GM12801 (cell line): Measurements from ENCODE around the gene FKBP2.

Experiments used
- TF ChIP-seq, protein P1 (sequence below): IDR thresholded peaks from one replicate; pipeline ENCODE4 v1.5.1; 2011; ENCODE audit warnings: control low read depth; ENCODE audit not compliant: insufficient read length; ENCODE audit errors: extremely low read depth

Gene FKBP2

DNA sequence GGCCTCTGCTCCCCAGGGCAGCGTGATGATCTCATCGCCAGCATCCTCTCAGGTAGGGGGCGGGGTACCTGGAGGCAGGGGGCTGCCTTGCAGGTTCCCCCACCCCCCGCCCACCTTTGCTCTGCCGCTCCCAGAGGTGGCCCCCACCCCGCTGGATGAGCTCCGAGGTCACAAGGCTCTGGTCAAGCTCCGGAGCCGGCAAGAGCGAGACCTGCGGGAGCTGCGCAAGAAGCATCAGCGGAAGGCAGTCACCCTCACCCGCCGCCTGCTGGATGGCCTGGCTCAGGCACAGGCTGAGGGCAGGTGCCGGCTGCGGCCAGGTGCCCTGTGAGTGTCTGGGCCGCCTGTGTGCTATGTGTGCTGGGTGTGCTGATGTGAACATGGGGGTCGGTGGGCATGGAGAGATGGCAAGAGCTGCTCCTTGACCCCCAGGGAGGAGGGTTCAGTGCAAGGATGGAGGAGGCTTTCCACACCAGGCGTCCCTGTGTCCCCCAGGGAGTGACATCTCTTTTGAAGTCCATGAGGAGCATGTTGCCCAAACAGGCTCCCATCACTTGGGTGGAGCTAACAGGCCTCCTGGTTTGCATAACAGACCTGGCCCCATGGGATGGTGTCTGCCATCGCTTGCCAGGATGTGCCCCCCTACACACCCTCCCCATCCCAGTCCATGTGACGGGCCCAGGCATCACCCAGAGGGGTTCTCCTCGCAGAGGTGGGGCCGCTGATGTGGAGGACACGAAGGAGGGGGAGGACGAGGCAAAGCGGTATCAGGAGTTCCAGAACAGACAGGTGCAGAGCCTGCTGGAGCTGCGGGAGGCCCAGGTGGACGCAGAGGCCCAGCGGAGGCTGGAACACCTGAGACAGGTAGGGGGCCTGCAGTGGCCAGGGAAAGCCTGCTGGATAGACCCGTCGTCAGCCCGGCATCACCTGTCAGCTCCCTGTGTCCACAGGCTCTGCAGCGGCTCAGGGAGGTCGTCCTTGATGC, 24.6 kb downstream of the FKBP2 start:
- TF ChIP-seq, protein P1, sequence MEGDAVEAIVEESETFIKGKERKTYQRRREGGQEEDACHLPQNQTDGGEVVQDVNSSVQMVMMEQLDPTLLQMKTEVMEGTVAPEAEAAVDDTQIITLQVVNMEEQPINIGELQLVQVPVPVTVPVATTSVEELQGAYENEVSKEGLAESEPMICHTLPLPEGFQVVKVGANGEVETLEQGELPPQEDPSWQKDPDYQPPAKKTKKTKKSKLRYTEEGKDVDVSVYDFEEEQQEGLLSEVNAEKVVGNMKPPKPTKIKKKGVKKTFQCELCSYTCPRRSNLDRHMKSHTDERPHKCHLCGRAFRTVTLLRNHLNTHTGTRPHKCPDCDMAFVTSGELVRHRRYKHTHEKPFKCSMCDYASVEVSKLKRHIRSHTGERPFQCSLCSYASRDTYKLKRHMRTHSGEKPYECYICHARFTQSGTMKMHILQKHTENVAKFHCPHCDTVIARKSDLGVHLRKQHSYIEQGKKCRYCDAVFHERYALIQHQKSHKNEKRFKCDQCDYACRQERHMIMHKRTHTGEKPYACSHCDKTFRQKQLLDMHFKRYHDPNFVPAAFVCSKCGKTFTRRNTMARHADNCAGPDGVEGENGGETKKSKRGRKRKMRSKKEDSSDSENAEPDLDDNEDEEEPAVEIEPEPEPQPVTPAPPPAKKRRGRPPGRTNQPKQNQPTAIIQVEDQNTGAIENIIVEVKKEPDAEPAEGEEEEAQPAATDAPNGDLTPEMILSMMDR: no peak

DNA sequence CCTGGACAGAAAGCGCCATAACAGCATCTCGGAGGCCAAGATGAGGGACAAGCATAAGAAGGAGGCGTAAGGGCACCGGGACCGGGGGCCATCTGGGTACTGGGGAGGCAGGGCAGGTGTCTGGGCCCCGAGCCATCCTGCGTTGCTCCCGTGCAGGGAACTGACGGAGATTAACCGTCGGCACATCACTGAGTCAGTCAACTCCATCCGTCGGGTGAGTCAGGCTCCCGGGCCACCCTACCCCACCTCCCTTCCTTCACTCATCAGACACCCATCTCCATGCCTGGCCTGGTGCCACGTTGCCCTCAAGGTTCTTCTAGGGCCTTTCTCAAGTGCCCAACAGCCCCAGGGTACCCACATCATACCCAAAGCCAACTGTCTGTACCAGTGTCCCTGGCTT, 25.4 kb downstream of the FKBP2 start:
- TF ChIP-seq, protein P1: no peak

DNA sequence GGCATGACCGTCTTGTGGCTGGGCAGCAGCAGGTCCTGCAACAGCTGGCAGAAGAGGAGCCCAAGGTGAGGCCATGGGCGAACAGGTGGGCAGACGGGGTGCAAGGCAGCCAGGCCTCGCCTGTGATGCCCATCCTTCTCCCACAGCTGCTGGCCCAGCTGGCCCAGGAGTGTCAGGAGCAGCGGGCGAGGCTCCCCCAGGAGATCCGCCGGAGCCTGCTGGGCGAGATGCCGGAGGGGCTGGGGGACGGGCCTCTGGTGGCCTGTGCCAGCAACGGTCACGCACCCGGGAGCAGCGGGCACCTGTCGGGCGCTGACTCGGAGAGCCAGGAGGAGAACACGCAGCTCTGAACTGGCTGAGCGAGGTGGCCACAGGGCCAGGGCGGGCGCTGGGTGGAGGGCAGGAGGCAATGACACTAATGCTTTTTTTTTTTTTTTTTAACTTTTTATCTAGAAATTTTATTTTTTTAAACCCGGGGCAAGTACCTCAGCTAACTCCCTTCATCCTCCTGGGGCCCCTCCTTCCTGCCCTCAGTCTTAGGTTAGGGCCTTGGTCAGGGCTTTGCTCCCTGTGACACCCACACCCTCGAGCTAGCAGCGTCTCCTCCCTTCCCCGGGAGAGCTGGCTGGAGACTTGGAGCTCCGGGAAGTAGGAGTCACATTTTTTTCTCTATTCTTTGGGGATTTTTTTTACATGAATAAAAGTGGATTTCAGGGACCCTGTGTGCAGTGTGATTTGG, 26.5 kb downstream of the FKBP2 start:
- TF ChIP-seq, protein P1: no peak

DNA sequence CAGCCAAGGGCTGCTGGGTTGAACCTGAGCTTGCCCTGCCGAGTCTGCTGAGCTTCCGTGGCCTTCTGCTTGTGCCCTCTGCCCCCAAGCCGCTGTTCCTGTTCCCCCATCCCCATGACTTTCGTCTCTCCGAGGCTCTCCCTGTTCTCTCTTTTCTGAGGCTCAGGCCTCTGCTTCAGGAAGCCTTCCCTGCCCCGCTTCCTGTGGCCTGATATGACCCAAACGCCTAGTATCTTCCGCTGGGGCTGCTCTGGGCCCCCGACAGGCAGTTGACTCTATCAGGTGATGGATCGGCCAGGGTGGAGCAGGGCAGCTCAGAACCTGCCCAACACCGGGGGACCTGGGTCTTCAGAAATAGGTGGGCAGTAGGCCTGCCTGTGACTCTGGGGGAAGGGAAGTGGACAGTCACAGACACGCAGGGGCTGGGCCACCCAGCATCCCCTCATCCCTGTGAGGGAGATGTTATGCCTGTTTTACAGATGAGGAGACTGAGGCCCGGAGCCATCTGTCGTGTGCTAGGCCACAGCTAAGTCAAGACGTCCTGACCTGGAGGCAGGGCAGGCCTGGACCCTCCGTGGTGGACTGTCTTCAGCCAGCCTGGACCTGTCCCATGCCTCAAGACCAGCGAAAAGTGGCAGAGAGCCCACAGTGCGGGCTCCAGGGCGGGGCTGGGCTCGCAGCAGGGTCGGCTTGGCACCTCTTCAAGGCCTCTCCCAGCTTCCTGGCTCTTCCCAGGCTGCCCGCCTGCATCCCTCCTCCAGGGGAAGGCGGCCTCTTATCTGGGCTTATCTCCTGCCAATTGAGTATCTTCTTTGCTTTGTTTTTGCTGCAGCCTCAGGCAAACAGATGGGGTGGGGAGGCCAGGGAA, 27.4 kb downstream of the FKBP2 start:
- TF ChIP-seq, protein P1: no peak

DNA sequence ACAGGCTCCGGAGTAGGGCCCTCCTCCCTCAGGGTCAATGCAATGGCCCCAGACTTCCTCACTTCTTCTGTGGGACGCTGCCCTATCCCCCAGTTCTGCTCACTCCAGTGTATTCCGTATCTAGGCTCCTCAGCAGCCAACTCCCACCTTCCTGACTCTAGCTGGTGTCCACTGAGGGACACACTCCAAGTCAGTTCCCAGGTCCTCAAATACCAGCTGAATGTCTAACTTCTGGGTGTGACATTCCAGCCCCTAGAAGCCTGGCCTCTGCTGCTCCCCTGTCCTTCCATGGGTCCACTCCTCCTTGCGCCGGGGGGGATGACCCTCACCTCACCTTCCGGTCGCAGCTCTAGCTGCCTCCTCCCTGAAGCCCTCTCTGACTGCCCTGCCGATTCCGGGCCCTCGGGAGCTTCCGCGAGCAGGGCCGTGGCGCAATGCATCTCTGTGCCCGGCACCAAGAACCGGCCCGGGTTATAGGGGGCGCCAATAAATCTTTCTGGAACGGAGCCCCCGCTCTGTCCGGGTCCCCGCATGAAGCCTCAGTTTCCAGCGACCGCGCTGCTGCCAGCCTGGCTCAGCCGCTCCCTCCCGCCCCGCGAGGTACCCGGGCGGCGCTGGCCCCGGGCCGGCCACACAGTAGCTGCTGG, 28.1 kb downstream of the FKBP2 start:
- TF ChIP-seq, protein P1: no peak

- TF ChIP-seq, protein P1: no peak
Observed at GRCh38 chr11:64269540-64270220, 28.8 kb downstream of the FKBP2 start.
